GM23248 (cell line): Measurements from ENCODE around the gene IRX2.

Experiments used
- EZH2 ChIP-seq: fragments of 200-600 bp; sonication (generic); IDR thresholded peaks from 2 replicates; pipeline ENCODE4 v1.6.1; 2018; ENCODE audit warnings: antibody characterized with exemption, mild to moderate bottlenecking; ENCODE audit not compliant: insufficient read depth, poor library complexity, severe bottlenecking
- EZH2phosphoT487 ChIP-seq: fragments of 200-600 bp; sonication (generic); IDR thresholded peaks from 2 replicates; pipeline ENCODE4 v1.6.1; 2018; ENCODE audit warnings: antibody characterized with exemption, moderate library complexity, mild to moderate bottlenecking, low read depth; ENCODE audit not compliant: insufficient read depth

DNA sequence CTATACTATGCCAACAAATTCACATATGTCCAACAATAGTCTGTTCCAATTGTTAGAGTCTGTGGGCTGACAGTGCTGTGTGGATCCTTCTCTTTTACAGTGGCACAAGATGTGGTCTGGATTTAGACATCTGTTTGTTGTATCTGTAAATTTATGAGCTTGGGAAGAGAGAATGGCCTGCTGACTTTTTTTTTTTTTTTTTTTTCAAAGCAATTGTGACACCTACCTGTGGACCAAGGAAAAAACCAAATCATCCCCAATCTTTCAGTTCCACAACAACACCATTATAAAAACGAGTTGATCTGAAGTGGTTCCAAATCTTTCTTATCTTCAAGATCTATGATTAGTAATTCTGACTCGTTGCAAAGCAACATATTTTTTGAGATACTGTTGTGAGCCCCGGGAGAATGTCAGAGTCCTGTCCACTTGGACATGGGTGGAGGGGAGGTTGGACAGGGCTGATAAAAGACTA lies 4.9 kb downstream of the IRX2 start:
- no peak for TF ChIP-seq EZH2
- TF ChIP-seq EZH2phosphoT487 = 0 out of 2 replicates have a peak, but pooled peaks have one; percentile 20
